Fibroblast of lung (primary cell): ENCODE measurements around the gene QPCTL. TPM values are rescaled to one million over a fixed set of nuclear protein-coding genes. Genes with fewer than 3 reads are reported as not detected.

ENCODE experiments used
- DNase-seq, 2 donors: peaks; one replicate each; pipeline versions ENCODE4 v3.0.0 to v3.0.0-alpha.2; 2010; ENCODE audit warnings: low read depth in 2 of 2
- H2AFZ ChIP-seq: 2 replicates; pipeline ENCODE4 v1.5.1; 2012; ENCODE audit warnings: low read length, control low read depth, inconsistent platforms
- H3K27ac ChIP-seq: 2 replicates; pipeline ENCODE4 v1.5.1; 2011; ENCODE audit warnings: low read length, control low read depth; ENCODE audit not compliant: insufficient read depth
- H3K27me3 ChIP-seq: 2 replicates; pipeline ENCODE4 v1.5.1; 2011; ENCODE audit warnings: mild to moderate bottlenecking, low read length; ENCODE audit not compliant: control insufficient read depth, insufficient read depth
- H3K36me3 ChIP-seq: 2 replicates; pipeline ENCODE4 v1.5.1; 2011; ENCODE audit warnings: low read length; ENCODE audit not compliant: control insufficient read depth, insufficient read depth
- H3K4me1 ChIP-seq: 2 replicates; pipeline ENCODE4 v1.5.1; 2011; ENCODE audit warnings: low read length; ENCODE audit not compliant: control insufficient read depth, insufficient read depth; ENCODE audit errors: extremely low read depth
- H3K4me2 ChIP-seq: 2 replicates; pipeline ENCODE4 v1.5.1; 2011; ENCODE audit warnings: low read length, control low read depth; ENCODE audit not compliant: insufficient read depth; ENCODE audit errors: extremely low read depth
- H3K4me3 ChIP-seq, 4 experiments: fragments of 200-600 bp in 1 of 4; sonication (generic) in 1 of 4; replicated peaks in 1 of 4; 2 replicates each; pipeline ENCODE4 v1.5.1; 2011 to 2016; ENCODE audit warnings: low read length in 4 of 4, low read depth in 3 of 4, mild to moderate bottlenecking in 3 of 4, control low read depth in 2 of 4, inconsistent platforms in 1 of 4, mixed read lengths in 1 of 4; ENCODE audit not compliant: insufficient read depth in 1 of 4; ENCODE audit errors: control extremely low read depth in 1 of 4
- H3K79me2 ChIP-seq: 2 replicates; pipeline ENCODE4 v1.5.1; 2012; ENCODE audit warnings: mild to moderate bottlenecking, low read length, inconsistent platforms; ENCODE audit not compliant: control insufficient read depth, insufficient read depth
- H3K9ac ChIP-seq: 2 replicates; pipeline ENCODE4 v1.5.1; 2011; ENCODE audit warnings: mild to moderate bottlenecking, low read length, control low read depth; ENCODE audit not compliant: insufficient read depth
- H3K9me3 ChIP-seq: 2 replicates; pipeline ENCODE4 v1.5.1; 2012; ENCODE audit warnings: low read depth, low read length; ENCODE audit not compliant: control insufficient read depth, insufficient read depth
- H4K20me1 ChIP-seq: 2 replicates; pipeline ENCODE4 v1.5.1; 2011; ENCODE audit warnings: low read length; ENCODE audit not compliant: control insufficient read depth, insufficient read depth; ENCODE audit errors: extremely low read depth
- CTCF ChIP-seq, 2 donors: IDR thresholded peaks in 1 of 2; conservative IDR thresholded peaks in 1 of 2; 1 replicate in 1 of 2; 2 replicates in 1 of 2; pipeline ENCODE4 v1.5.1; 2011 to 2012; ENCODE audit warnings: low read length in 2 of 2, control low read depth in 1 of 2, inconsistent platforms in 1 of 2, low read depth in 1 of 2, mild to moderate bottlenecking in 1 of 2
- EZH2 ChIP-seq: IDR thresholded peaks from 2 replicates; pipeline ENCODE4 v1.5.1; 2012; ENCODE audit warnings: low read length, control low read depth, mild to moderate bottlenecking; ENCODE audit errors: missing control alignments
- polyA plus RNA-seq, 2 donors: library from polyadenylated mRNA; depleted of rRNA in 1 of 2; stranded (reverse) in 1 of 2; unstranded in 1 of 2; fragments of >200 nt; gene quantifications; 2 replicates each; pipeline ENCODE4 v1.2.1, GENCODE V29; 2011 to 2012; ENCODE audit warnings: missing spikeins in 1 of 2
- total RNA-seq: library from RNA; depleted of rRNA; stranded (reverse); fragments of >200 nt; gene quantifications from 2 replicates; pipeline ENCODE4 v1.2.1, GENCODE V29; 2014

QPCTL gene
- total and polyA plus RNA-seq, 2 donors (not counting 1 experiment from before 2014, with no cell fraction given): 5.8 to 9.4 TPM

- Histone ChIP-seq H3K36me3 (peaks cover 14% of the 10 kb centered on the region), H4K20me1 (no peaks in the 10 kb centered on the region), H3K4me3 (no peak overlapping the region), H3K27me3 (no peaks in the 10 kb centered on the region), H3K27ac (no peak overlapping the region), H3K9me3 (no peaks in the 10 kb centered on the region), H2AFZ (no peak overlapping the region), H3K4me1 (no peaks in the 10 kb centered on the region), H3K9ac (no peak overlapping the region), H3K79me2 (peaks cover 10% of the 10 kb centered on the region), H3K4me2 (no peak overlapping the region)
- DNase-seq: no peak
- TF ChIP-seq CTCF (conservative IDR thresholded peaks at IDR 0.05 in 1 of 2, IDR thresholded peaks at IDR 0.05 in 1 of 2; ENCODE audit: low read depth in 1 of 2, low read length in 2 of 2): no peak
- no peak for TF ChIP-seq EZH2
Measured at GRCh38 chr19:45710356-45711130, 18.1 kb downstream of the QPCTL start.

- no peaks in the 10 kb centered on the region for H3K9me3 ChIP-seq
- no peak for TF ChIP-seq EZH2
- TF ChIP-seq CTCF (conservative IDR thresholded peaks at IDR 0.05 in 1 of 2, IDR thresholded peaks at IDR 0.05 in 1 of 2; ENCODE audit: low read depth in 1 of 2, low read length in 2 of 2): no peak
- H3K4me3 ChIP-seq: no peak overlapping the region
- peaks cover 14% of the 10 kb centered on the region for H3K36me3 ChIP-seq
- DNase-seq: no peak
- peaks cover 2% of the 10 kb centered on the region for H3K4me1 ChIP-seq
- H3K79me2 ChIP-seq: peaks cover 21% of the 10 kb centered on the region
- no peak overlapping the region for H3K4me2 ChIP-seq
- no peaks in the 10 kb centered on the region for H4K20me1 ChIP-seq
- no peak overlapping the region for H3K9ac ChIP-seq
- no peaks in the 10 kb centered on the region for H3K27me3 ChIP-seq
- H3K27ac ChIP-seq: no peak overlapping the region
- no peak overlapping the region for H2AFZ ChIP-seq
Measured at GRCh38 chr19:45711851-45712698, 19.6 kb downstream of the QPCTL start.

GRCh38 chr19:45712699-45713067, 20.2 kb downstream of the QPCTL start:
- TF ChIP-seq EZH2: no peak
- Histone ChIP-seq H4K20me1 (no peaks in the 10 kb centered on the region), H3K4me1 (peaks cover 2% of the 10 kb centered on the region), H3K27ac (no peak overlapping the region), H3K27me3 (no peaks in the 10 kb centered on the region), H3K4me3 (no peak overlapping the region), H3K79me2 (peaks cover 21% of the 10 kb centered on the region), H2AFZ (no peak overlapping the region), H3K9ac (no peak overlapping the region), H3K9me3 (no peaks in the 10 kb centered on the region), H3K4me2 (no peak overlapping the region), H3K36me3 (peaks cover 14% of the 10 kb centered on the region)
- DNase-seq: no peak
